K562 (cell line): ENCODE measurements around the gene DISC1.

Source experiments
- GABPA ChIP-seq: fragments of 200-800 bp; sonication (Bioruptor generic); conservative IDR thresholded peaks from 2 replicates; pipeline ENCODE4 v1.6.1; 2016; ENCODE audit warnings: low read depth, missing genetic modification characterization, missing compliant biosample characterization
- JUN ChIP-seq, 2 experiments: sonication (generic) in 1 of 2; formaldehyde crosslinking in 1 of 2; IDR thresholded peaks; 2 replicates each; pipeline versions ENCODE4 v1.6.1 to v1.8.0; 2012 to 2022; ENCODE audit warnings: borderline replicate concordance in 2 of 2, mild to moderate bottlenecking in 2 of 2, improper control_type of control experiment in 1 of 2, low read depth in 1 of 2, low read length in 1 of 2, missing genetic modification reagents in 1 of 2
- POLR2A ChIP-seq: fragments of 450-650 bp; conservative IDR thresholded peaks from 2 replicates; pipeline ENCODE4 v1.6.1; 2016
- TF ChIP-seq, protein P1 (sequence below): sonication (generic); formaldehyde crosslinking; IDR thresholded peaks from 2 replicates; pipeline ENCODE4 v1.8.1; 2022; ENCODE audit warnings: missing genetic modification reagents

DNA sequence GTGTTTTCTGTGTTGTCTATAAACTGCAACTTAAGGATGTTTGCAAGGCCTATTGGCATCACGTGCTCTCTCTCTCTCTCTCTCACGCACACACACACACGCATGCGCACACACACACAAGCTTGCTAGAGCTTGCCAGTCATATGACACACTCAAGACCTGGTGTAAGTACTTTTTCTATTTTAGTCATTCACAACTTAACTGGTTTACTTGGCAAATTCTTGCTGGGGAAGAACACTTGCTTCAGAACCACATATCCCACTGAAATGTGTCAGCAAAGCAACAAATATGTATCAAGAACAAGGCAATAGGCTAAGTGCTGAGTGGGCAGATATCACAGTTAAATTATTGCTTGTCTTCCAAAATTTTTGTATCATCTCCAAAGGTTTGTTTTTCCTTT, 107.8 kb downstream of the DISC1 start:
- TF ChIP-seq POLR2A: no peak
- TF ChIP-seq GABPA (tag): no peak
- TF ChIP-seq, protein P1, sequence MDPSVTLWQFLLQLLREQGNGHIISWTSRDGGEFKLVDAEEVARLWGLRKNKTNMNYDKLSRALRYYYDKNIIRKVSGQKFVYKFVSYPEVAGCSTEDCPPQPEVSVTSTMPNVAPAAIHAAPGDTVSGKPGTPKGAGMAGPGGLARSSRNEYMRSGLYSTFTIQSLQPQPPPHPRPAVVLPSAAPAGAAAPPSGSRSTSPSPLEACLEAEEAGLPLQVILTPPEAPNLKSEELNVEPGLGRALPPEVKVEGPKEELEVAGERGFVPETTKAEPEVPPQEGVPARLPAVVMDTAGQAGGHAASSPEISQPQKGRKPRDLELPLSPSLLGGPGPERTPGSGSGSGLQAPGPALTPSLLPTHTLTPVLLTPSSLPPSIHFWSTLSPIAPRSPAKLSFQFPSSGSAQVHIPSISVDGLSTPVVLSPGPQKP: no peak
- no peak for TF ChIP-seq JUN (IDR thresholded peaks at IDR 0.05; ENCODE audit: borderline replicate concordance, low read depth, low read length)
- TF ChIP-seq JUN (CRISPR knock-in tag; IDR thresholded peaks at IDR 0.05; ENCODE audit: borderline replicate concordance): no peak
